Measurements from ENCODE around the gene ADAMTS14.

ADAMTS14 gene

GRCh38 chr10:70726909-70727495 lies 54.7 kb downstream of the ADAMTS14 start:
- FAIRE-seq (no peak), DNase-seq (ENCODE audit: insufficient read length, low spot score) (no peak)

GRCh38 chr10:70728328-70728727 lies 56.0 kb downstream of the ADAMTS14 start:
- FAIRE-seq (no peak), DNase-seq (ENCODE audit: insufficient read length, low spot score) (no peak)

GRCh38 chr10:70729763-70730357 lies 57.6 kb downstream of the ADAMTS14 start:
- no peak for DNase-seq (ENCODE audit: insufficient read length, low spot score)

DNA sequence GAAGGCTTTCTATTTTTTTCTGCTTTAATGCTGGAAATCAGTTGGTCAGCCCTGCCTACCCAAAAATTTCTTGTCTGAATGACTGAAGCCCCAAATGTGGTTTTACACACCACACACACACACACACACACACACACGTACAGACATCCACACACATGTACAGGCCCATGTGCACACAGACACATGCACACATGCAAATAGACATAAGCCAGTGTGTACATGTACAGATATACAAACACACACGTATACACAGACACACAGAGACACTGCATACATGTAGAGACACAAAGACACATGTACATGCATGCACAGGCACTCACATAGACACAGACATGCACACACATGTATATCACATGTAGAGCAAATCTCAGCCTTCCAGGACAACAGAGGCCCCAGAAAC lies 58.6 kb downstream of the ADAMTS14 start:
- FAIRE-seq = peak; percentile 72
- no peak for DNase-seq (ENCODE audit: insufficient read length, low spot score)

More at GRCh38 chr10:70729763-70730357, 57.6 kb downstream of the ADAMTS14 start:
- no peak for FAIRE-seq

DNA sequence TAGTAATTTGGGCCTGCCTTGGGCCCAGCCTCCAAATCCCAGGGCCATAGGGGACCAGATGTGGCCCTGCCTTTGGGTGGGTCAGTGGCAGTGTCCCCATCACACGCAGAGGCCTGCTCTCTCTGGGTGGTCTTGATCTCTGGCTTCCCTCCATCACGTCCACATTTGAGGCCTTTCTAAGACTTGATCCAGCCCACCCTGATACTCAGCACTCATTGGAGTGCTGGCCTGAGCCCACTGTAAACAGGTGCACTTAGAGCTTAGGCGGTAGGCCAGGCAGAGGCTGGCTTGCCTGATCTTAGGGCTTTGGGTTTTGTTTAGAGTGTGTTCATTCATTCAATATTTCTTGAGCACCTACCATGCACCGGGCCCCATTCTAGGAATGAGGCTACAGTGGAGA lies 60.3 kb downstream of the ADAMTS14 start:
- DNase-seq (ENCODE audit: insufficient read length, low spot score) = no peak
- FAIRE-seq = no peak

GRCh38 chr10:70733051-70733450 lies 60.7 kb downstream of the ADAMTS14 start:
- no peak for FAIRE-seq

GRCh38 chr10:70735161-70735560 lies 62.9 kb downstream of the ADAMTS14 start:
- DNase-seq (ENCODE audit: insufficient read length, low spot score) (no peak), FAIRE-seq (no peak)

More at GRCh38 chr10:70733051-70733450, 60.7 kb downstream of the ADAMTS14 start:
- no peak for DNase-seq (ENCODE audit: insufficient read length, low spot score)

DNA sequence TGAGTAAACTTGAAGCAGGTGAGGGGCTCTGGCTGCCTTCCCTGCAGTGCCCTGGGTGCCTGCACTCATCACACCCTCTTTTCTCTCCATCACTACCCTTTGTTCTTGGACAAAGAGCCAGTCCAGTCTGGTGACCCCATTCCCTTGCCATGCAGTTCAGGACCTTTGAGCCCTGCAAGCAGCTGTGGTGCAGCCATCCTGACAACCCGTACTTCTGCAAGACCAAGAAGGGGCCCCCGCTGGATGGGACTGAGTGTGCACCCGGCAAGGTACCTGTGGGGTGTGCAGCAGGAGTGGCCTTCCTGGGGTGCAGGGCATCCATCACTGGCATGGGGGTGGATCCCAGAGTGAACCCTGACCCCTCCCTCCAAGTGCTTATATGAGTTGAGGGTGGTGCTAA lies 64.2 kb downstream of the ADAMTS14 start:
- FAIRE-seq = no peak
- DNase-seq (ENCODE audit: insufficient read length, low spot score) = no peak

DNA sequence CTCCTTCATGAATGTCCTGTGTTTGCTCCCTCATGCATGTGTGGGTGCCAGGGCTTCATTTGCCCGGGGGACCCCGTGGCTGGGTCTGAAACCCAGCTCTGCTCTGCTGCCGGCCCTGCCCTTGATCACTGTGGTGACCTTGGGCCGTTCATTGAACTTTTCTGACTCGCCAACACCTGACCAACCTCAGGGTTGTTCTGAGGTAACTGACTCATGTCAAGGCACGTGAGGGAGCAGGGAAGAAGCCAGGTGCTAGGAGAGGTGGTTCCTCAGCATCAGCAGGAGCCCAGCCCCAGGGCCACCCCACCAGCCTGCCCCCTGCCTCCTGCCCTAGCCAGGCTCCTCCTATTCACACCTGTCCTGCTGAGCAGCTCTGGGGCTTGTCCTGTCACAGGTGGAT lies 64.9 kb downstream of the ADAMTS14 start:
- no peak for FAIRE-seq
- DNase-seq (ENCODE audit: insufficient read length, low spot score) = no peak

- DNase-seq (ENCODE audit: insufficient read length, low spot score) (no peak), FAIRE-seq (no peak)
These were observed 65.9 kb downstream of the ADAMTS14 start for GRCh38 chr10:70738006-70738760.

DNA sequence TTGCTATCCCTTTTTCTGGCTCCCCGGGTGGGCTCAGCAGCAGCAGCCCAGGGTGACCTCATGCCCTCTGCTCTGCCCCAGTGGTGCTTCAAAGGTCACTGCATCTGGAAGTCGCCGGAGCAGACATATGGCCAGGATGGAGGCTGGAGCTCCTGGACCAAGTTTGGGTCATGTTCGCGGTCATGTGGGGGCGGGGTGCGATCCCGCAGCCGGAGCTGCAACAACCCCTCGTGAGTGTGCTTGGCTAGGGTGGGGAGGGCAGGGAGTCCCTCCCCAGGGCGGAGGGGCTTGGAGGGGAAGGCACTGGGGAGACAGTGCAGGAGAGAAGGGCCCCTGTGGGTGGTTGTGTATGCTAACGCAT lies 66.4 kb downstream of the ADAMTS14 start:
- DNase-seq (ENCODE audit: insufficient read length, low spot score) = no peak
- no peak for FAIRE-seq

DNA sequence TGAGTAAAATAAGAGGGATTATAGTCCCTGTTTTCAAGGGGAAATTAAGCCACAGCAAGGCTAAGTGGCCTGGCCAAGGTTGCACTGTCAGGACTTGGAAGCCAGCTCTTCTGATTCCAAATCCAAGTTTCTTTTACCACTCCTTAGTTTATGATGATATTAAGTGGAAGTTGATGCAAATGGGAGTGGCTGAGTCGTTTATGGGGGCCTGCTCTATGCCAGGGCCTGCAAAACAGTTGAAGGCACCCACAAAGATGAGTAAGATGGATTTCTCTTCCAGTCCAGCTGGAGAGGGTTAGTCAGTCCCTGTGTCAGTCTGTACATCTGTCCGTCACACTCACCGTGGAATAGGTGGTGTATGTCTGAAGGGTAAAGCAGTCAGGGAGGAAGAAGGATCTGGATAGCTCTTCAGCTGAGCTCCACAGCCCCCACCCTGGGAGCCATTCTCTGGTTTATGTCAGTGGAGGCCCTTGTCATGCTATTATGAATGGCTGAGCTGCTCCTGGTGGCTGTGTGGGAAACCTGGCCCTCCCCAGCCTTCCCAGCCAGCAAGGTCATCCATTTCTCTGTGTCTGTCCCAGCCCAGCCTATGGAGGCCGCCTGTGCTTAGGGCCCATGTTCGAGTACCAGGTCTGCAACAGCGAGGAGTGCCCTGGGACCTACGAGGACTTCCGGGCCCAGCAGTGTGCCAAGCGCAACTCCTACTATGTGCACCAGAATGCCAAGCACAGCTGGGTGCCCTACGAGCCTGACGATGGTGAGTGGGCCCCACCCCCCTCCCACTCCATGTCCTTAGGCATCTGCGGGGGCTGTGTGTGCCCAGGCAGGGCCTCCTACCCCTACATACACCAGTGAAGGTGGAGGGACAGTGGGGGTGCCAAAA lies 68.3 kb downstream of the ADAMTS14 start:
- DNase-seq (ENCODE audit: insufficient read length, low spot score) (no peak), FAIRE-seq (no peak)

DNA sequence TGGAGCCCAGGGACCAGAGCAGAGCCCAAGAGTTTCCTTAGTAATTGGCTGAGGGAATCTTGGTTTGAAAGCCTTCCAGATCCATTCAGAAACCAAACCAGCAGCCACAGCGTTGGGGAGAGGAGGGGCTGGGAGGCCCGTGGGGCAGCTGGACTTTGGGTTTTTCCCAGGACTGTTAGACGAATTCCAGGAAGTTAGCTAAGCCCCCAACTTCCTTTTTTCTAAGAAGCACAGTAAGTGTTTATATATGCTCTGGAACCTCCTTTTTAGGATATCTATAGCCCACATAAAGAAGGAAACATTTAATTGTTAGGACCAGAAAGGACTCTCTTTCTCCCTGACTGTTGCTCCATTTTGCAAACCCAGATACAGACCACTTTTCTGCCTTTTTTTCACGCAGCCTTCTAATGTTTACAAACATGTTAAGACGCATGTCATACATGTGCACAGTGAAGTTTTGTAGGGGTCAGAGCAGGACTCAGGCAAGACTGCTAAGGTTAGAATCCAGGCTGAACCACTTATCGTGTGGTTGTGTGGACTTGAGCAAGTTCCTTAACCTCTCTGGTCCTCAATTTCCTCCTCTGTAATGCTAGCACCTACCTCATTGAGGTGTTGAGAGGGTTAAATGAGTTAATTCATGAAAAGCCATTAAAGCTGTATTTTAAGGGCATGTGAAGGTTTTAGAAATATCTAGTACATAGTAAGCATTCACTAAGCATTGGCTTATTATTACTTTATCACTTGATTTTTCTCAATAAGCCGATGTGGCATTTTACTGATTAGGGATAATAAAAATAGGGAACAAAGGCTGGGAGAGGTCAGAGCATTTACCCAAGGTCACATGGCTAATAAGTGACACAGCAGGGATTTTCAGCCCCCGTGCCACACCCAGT lies 70.5 kb downstream of the ADAMTS14 start:
- DNase-seq (ENCODE audit: insufficient read length, low spot score) (peak; percentile 19), FAIRE-seq (no peak)

GRCh38 chr10:70743430-70743788 lies 71.1 kb downstream of the ADAMTS14 start:
- FAIRE-seq = no peak
- no peak for DNase-seq (ENCODE audit: insufficient read length, low spot score)

DNA sequence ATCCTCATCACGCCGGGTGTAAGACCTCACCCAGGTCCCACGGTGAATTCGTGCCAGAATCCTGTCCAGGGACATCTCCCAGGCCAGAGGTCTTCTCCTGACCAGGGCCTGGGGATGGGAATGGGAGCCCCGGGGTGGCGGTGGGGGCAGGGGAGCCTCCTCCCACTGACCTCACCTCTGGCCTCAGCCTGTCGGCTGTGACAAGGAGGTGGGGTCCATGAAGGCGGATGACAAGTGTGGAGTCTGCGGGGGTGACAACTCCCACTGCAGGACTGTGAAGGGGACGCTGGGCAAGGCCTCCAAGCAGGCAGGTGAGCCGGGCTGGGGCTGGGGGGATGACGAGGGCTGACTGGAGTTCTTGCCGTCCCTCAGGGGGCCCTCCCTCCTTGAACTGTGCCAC lies 71.6 kb downstream of the ADAMTS14 start:
- DNase-seq (ENCODE audit: insufficient read length, low spot score) (no peak), FAIRE-seq (no peak)

- FAIRE-seq (no peak), DNase-seq (ENCODE audit: insufficient read length, low spot score) (no peak)
These were observed 72.4 kb downstream of the ADAMTS14 start for GRCh38 chr10:70744617-70745143.

DNA sequence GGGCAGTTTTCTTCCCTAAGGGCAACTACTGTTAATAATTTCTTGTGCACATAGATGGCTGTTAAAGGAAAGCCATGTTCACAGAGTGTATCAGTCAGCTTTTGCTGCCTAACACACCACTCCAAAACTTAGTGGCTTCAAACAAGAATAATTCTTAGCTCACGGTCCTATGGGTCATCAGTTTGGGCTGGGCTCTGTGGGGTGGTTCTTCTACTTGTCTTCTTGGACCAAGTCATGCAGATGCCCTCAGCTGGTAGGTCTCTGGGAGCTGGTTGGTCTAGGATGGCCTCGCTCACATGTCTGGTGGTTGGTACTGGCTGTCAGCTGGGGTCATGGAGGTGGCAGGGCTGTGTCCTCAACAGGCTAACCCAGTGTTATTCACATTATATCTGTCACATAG lies 73.2 kb downstream of the ADAMTS14 start:
- FAIRE-seq (no peak), DNase-seq (ENCODE audit: insufficient read length, low spot score) (no peak)

DNA sequence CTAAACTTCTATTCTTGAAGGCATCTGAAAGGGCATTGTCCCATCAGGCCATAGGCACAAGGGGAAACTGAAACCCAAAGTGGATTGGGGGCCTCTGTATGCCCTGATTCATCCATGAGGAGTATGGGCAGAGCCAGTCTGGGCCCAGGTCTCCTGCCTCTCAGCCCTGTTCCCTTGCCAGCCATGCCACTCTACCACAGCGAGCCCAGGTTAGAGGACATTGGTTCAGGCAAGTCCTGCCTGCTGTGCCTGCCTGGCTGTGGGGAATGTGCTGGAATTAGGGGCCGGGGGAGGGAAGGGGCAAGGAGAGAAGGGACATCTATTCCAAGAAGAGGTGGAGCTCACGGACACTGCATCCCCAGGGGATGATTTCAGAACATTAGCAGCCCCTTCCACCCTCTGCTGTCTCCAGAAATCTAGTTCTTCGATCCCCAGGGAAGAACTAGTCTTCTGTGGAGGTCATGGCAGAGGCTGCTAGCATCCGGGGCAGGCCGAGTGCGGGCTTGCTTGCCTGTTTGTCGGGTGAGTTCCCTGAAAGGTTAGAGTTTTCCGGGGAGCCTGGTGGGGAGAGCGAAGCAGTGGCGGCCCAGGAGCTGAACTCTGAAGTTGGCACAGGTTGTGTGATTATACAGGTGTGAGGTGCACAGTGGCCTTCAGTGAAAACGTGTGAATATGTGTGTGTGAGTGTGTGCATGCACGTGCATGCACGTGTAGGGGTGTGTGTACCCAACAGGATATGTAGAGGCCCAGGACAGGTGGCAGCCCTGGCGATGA lies 75.1 kb downstream of the ADAMTS14 start:
- DNase-seq (ENCODE audit: insufficient read length, low spot score) (no peak), FAIRE-seq (no peak)

DNA sequence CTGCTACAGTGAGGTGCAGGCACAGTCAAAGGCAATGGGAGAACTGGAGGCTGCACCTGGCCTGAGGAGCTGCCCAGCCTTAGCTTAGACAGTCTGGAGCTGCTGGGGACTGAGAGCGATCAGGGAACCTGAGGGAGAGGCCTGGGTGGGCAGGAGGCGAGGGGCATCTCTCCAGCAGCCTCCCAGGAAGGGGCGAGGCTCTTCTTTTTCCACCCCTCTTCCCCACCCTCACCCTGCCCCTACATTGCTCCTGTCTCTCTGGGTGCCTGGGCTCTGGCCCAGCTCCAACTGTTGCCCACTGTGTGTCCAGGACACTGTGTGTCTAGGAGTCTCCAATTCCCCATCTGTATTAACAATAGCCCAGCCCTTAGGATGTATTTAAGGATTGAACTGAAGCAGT lies 76.0 kb downstream of the ADAMTS14 start:
- no peak for FAIRE-seq
- DNase-seq (ENCODE audit: insufficient read length, low spot score) = no peak

All from HTR-8/SVneo (cell line).